NOMO-1 treated with dmso at 0.1 percent for 144 hours (cell line): ENCODE measurements around the gene ETF1.

Experiments used
- DNase-seq: peaks from one replicate; lab custom pipeline; 2025; ENCODE audit not compliant: unreplicated experiment; lab: John Stamatoyannopoulos, UW

ETF1 gene

GRCh38 chr5:138464388-138465260 is 78.4 kb downstream of the ETF1 start:
- DNase-seq, result peak; percentile 96

GRCh38 chr5:138464008-138464387 is 79.0 kb downstream of the ETF1 start:
- DNase-seq, result peak; percentile 92

- no peak for DNase-seq
Measured at GRCh38 chr5:138463419-138464007, 79.5 kb downstream of the ETF1 start.

GRCh38 chr5:138461343-138462125 is 81.5 kb downstream of the ETF1 start:
- DNase-seq, result no peak

- no peak for DNase-seq
Measured at GRCh38 chr5:138460032-138460693, 82.9 kb downstream of the ETF1 start.

- DNase-seq, result no peak
Measured at GRCh38 chr5:138459311-138459933, 83.6 kb downstream of the ETF1 start.

- no peak for DNase-seq
Measured at GRCh38 chr5:138458856-138459255, 84.2 kb downstream of the ETF1 start.

GRCh38 chr5:138458384-138458783 is 84.7 kb downstream of the ETF1 start:
- no peak for DNase-seq

GRCh38 chr5:138457531-138458275 is 85.3 kb downstream of the ETF1 start:
- no peak for DNase-seq
